Vagina (tissue), 2 donors: ENCODE data around the gene P3H4. TPM values are rescaled to one million over a fixed set of nuclear protein-coding genes. Genes with fewer than 3 reads are reported as not detected.
A peak's percentile ranks its signal among the peaks of the same experiment; 100 is the strongest.
"Not testable (repeated sequence)": the region's sequence is repeated elsewhere in the genome, so short reads cannot be mapped to it uniquely, and the experiment has no call there.

Experiments used
- DNase-seq, 2 donors: peaks; one replicate each; pipeline ENCODE4 v3.0.0-alpha.2; 2017; ENCODE audit errors: extremely low spot score in 2 of 2
- H3K27ac ChIP-seq: fragments of 200-600 bp; sonication (generic); one replicate; pipeline ENCODE4 v1.5.1; 2019
- H3K27me3 ChIP-seq: fragments of 200-600 bp; sonication (generic); one replicate; pipeline ENCODE4 v1.5.1; 2019
- H3K36me3 ChIP-seq, 2 donors: fragments of 200-600 bp; sonication (generic); one replicate each; pipeline ENCODE4 v1.5.1; 2017 to 2019
- H3K4me1 ChIP-seq: fragments of 200-600 bp; sonication (generic); one replicate; pipeline ENCODE4 v1.5.1; 2019
- H3K4me3 ChIP-seq, 2 donors: fragments of 200-600 bp; sonication (generic); 1 replicate in 1 of 2; 2 replicates in 1 of 2; pipeline ENCODE4 v1.5.1; 2016 to 2019
- H3K9me3 ChIP-seq: fragments of 200-600 bp; sonication (generic); one replicate; pipeline ENCODE4 v1.5.1; 2019
- CTCF ChIP-seq, 3 experiments: fragments of 450-650 bp in 2 of 3; fragments of 200-600 bp in 1 of 3; sonication (generic) in 1 of 3; IDR thresholded peaks; one replicate each; pipeline ENCODE4 v1.5.1; 2017 to 2019; ENCODE audit warnings: antibody characterized with exemption in 3 of 3, mild to moderate bottlenecking in 2 of 3, moderate library complexity in 2 of 3
- POLR2A ChIP-seq, 2 donors: fragments of 450-650 bp; IDR thresholded peaks; one replicate each; pipeline ENCODE4 v1.6.1; 2017; ENCODE audit warnings: antibody characterized with exemption in 2 of 2, mild to moderate bottlenecking in 2 of 2, moderate library complexity in 2 of 2
- POLR2AphosphoS5 ChIP-seq, 2 donors: sonication (generic); formaldehyde crosslinking; IDR thresholded peaks; one replicate each; pipeline ENCODE4 v1.9.0; 2017; ENCODE audit warnings: antibody characterized with exemption in 2 of 2, mild to moderate bottlenecking in 2 of 2, low read depth in 1 of 2; ENCODE audit not compliant: insufficient read depth in 1 of 2
- intact Hi-C: fragments of 100-400 bp; cut with DNase I; formaldehyde crosslinking; loops from one replicate; pipeline ENCODE4 v1.15.1; 2023
- total RNA-seq: library from RNA; depleted of rRNA; stranded (reverse); fragments of >200 nt; gene quantifications from one replicate; pipeline ENCODE4 v1.2.3, GENCODE V29; 2016

The P3H4 gene
- 11.5 TPM for total RNA-seq

GRCh38 chr17:41811549-41812380, at the start of gene P3H4:
Gene P3H4, minus strand, starts transcription at chr17:41811949. Its CDS starts 34 bp downstream, at chr17:41811915.
- Histone ChIP-seq H3K36me3 (no peaks in the 10 kb centered on the region), H3K4me3 (peak within 1 kb of the TSS; percentile 66 to 83), H3K9me3 (no peaks in the 10 kb centered on the region), H3K27ac (peak within 1 kb of the TSS; percentile 87), H3K27me3 (no peaks in the 10 kb centered on the region), H3K4me1 (peaks cover 33% of the 10 kb centered on the region)
- intact Hi-C loops = no loop called here
- DNase-seq = no peak
- TF ChIP-seq CTCF (IDR thresholded peaks at IDR 0.05) = peak; percentile 26 to 79 (median 40)
- TF ChIP-seq POLR2A (IDR thresholded peaks at IDR 0.05) = peak in 1 of 2 donors; percentile 10
- no peak for TF ChIP-seq POLR2AphosphoS5 (IDR thresholded peaks at IDR 0.05; ENCODE audit: insufficient read depth in 1 of 2, low read depth in 1 of 2)

GRCh38 chr17:41860254-41860931, 48.6 kb upstream of the P3H4 start:
- no peaks in the 10 kb centered on the region for H3K9me3 ChIP-seq
- H3K27ac ChIP-seq = no peak overlapping the region
- TF ChIP-seq CTCF (IDR thresholded peaks at IDR 0.05) (no peak), POLR2A (IDR thresholded peaks at IDR 0.05) (no peak), POLR2AphosphoS5 (IDR thresholded peaks at IDR 0.05; ENCODE audit: insufficient read depth in 1 of 2, low read depth in 1 of 2) (no peak)
- DNase-seq = no peak
- H3K4me3 ChIP-seq = no peak overlapping the region
- H3K4me1 ChIP-seq = peaks cover 39% of the 10 kb centered on the region
- H3K36me3 ChIP-seq = no peaks in the 10 kb centered on the region
- H3K27me3 ChIP-seq = no peaks in the 10 kb centered on the region
- intact Hi-C loops = no loop called here

- intact Hi-C loops, H3K4me3 ChIP-seq, DNase-seq, H3K27me3 ChIP-seq, H3K27ac ChIP-seq, H3K9me3 ChIP-seq: not testable (repeated sequence)
- Histone ChIP-seq H3K36me3 (peaks cover 0 to 23% of the 10 kb centered on the region in 2 donors), H3K4me1 (peaks cover 22% of the 10 kb centered on the region)
These were observed 39.6 kb upstream of the P3H4 start for GRCh38 chr17:41851382-41851781.

- Histone ChIP-seq H3K27me3 (no peaks in the 10 kb centered on the region), H3K27ac (no peak overlapping the region), H3K36me3 (peaks cover 0 to 15% of the 10 kb centered on the region in 2 donors), H3K4me3 (no peak overlapping the region), H3K4me1 (peaks cover 22% of the 10 kb centered on the region), H3K9me3 (no peaks in the 10 kb centered on the region)
- TF ChIP-seq POLR2A (IDR thresholded peaks at IDR 0.05) = no peak
- intact Hi-C loops = no loop called here
- no peak for DNase-seq
These were observed 37.7 kb upstream of the P3H4 start for GRCh38 chr17:41849251-41849990.

- no peak overlapping the region for H3K27ac ChIP-seq
- H3K4me1 ChIP-seq = peaks cover 22% of the 10 kb centered on the region
- TF ChIP-seq POLR2A (IDR thresholded peaks at IDR 0.05) = no peak
- no peak for TF ChIP-seq CTCF (IDR thresholded peaks at IDR 0.05)
- TF ChIP-seq POLR2AphosphoS5 (IDR thresholded peaks at IDR 0.05; ENCODE audit: insufficient read depth in 1 of 2, low read depth in 1 of 2) = no peak
- H3K9me3 ChIP-seq = no peaks in the 10 kb centered on the region
- intact Hi-C loops = no loop called here
- DNase-seq = no peak
- H3K36me3 ChIP-seq = peaks cover 0 to 10% of the 10 kb centered on the region in 2 donors
- H3K27me3 ChIP-seq = no peaks in the 10 kb centered on the region
- H3K4me3 ChIP-seq = no peak overlapping the region
These were observed 37.0 kb upstream of the P3H4 start for GRCh38 chr17:41848788-41849187.
